GM12878 (cell line): ENCODE results near the gene PPP1R1A. TPM values are rescaled to one million over a fixed set of nuclear protein-coding genes. Genes with fewer than 3 reads are reported as not detected.

Source experiments
- ATAC-seq: fragments of 200-7000 bp; cut with Tn5 transposase; 3 replicates; pipeline ENCODE4 v1.9.1; 2020; ENCODE audit warnings: mild to moderate bottlenecking, moderate library complexity
- BruUV-seq: library from RNA; stranded (reverse); fragments of 400-500 nt; replicated peaks from 2 replicates; lab custom pipeline; 2021; lab: Mats Ljungman, UMichigan
- CTCF ChIA-PET: fragments of 300-600 bp; sonication (Branson Sonifier 250); formaldehyde crosslinking; extraction: SDS; loops from one replicate; lab custom pipeline; 2021; ENCODE audit warnings: inconsistent platforms; lab: Yijun Ruan, JAX
- POLR2A ChIA-PET: fragments of 350-600 bp; formaldehyde crosslinking; extraction: SDS; loops from one replicate; lab custom pipeline; 2021; ENCODE audit warnings: inconsistent platforms; lab: Charles Lee
- RAD21 ChIA-PET: fragments of 300-600 bp; sonication (Branson Sonifier 250); formaldehyde crosslinking; loops from one replicate; lab custom pipeline; 2023; ENCODE audit warnings: antibody characterized with exemption; ENCODE audit not compliant: unreplicated experiment; lab: Charles Lee
- SMC1A ChIA-PET: fragments of 300-600 bp; sonication (Branson Sonifier 250); formaldehyde crosslinking; loops from one replicate; lab custom pipeline; 2023; ENCODE audit not compliant: unreplicated experiment, uncharacterized antibody; lab: Charles Lee
- DNase-seq: peaks from one replicate; pipeline ENCODE4 v3.0.0-alpha.2; 2011; ENCODE audit warnings: low read depth, low spot score
- FAIRE-seq: peaks from 3 replicates; lab custom pipeline; 2011; peaks lifted over from hg19 to GRCh38; lab: Jason Lieb, UNC
- H2AFZ ChIP-seq: 2 replicates; pipeline ENCODE4 v1.6.0; 2011; ENCODE audit warnings: low read depth, low read length, control low read depth; ENCODE audit not compliant: control insufficient read depth
- H3K27ac ChIP-seq: 2 replicates; pipeline ENCODE4 v1.5.1; 2011; ENCODE audit warnings: control low read depth; ENCODE audit not compliant: control insufficient read depth, insufficient read depth
- H3K27me3 ChIP-seq, 2 experiments: replicated peaks in 1 of 2; 2 replicates each; pipeline versions ENCODE4 v1.6.0 to v1.6.1; 2011; ENCODE audit warnings: low read length in 1 of 2; ENCODE audit not compliant: control insufficient read depth in 2 of 2, insufficient read depth in 2 of 2
- H3K36me3 ChIP-seq, 2 experiments: 2 replicates each; pipeline ENCODE4 v1.5.1; 2011; ENCODE audit warnings: low read length in 1 of 2; ENCODE audit not compliant: control insufficient read depth in 2 of 2, insufficient read depth in 2 of 2
- H3K4me1 ChIP-seq: 2 replicates; pipeline ENCODE4 v1.6.1; 2011; ENCODE audit warnings: mild to moderate bottlenecking, low read length, moderate library complexity, mixed read lengths; ENCODE audit not compliant: control insufficient read depth, insufficient read depth
- H3K4me2 ChIP-seq: 2 replicates; pipeline ENCODE4 v1.6.0; 2011; ENCODE audit warnings: control low read depth; ENCODE audit not compliant: control insufficient read depth, insufficient read depth
- H3K4me3 ChIP-seq: fragments of 200-600 bp; sonication (generic); 2 replicates; pipeline ENCODE4 v1.5.1; 2016
- H3K79me2 ChIP-seq: 2 replicates; pipeline ENCODE4 v1.6.0; 2011; ENCODE audit warnings: low read length; ENCODE audit not compliant: control insufficient read depth, insufficient read depth
- H3K9ac ChIP-seq: 2 replicates; pipeline ENCODE4 v1.8.0; 2011; ENCODE audit warnings: low read length, control low read depth, mixed read lengths; ENCODE audit not compliant: control insufficient read depth, insufficient read depth
- H3K9me3 ChIP-seq: replicated peaks from 3 replicates; pipeline ENCODE4 v1.5.1; 2011; ENCODE audit warnings: mild to moderate bottlenecking, low read length; ENCODE audit not compliant: control insufficient read depth, insufficient read depth
- H4K20me1 ChIP-seq: 2 replicates; pipeline ENCODE4 v1.6.0; 2011; ENCODE audit not compliant: control insufficient read depth, insufficient read depth
- CHD1 ChIP-seq: IDR thresholded peaks from 2 replicates; pipeline ENCODE4 v1.6.1; 2012; ENCODE audit warnings: low read depth, low read length, improper control_type of control experiment
- ETV6 ChIP-seq, 2 experiments: fragments of 450-650 bp in 1 of 2; IDR thresholded peaks in 1 of 2; conservative IDR thresholded peaks in 1 of 2; 2 replicates each; pipeline ENCODE4 v1.6.1; 2014; ENCODE audit warnings: antibody characterized with exemption in 1 of 2, borderline replicate concordance in 1 of 2, low read depth in 1 of 2, mild to moderate bottlenecking in 1 of 2, moderate library complexity in 1 of 2
- NR2C2 ChIP-seq: IDR thresholded peaks from 2 replicates; pipeline ENCODE4 v1.6.1; 2011; ENCODE audit warnings: borderline replicate concordance, low read depth; ENCODE audit not compliant: control insufficient read depth, insufficient read length
- POLR2AphosphoS2 ChIP-seq: IDR thresholded peaks from 2 replicates; pipeline ENCODE4 v1.6.1; 2011; ENCODE audit warnings: low read depth, mild to moderate bottlenecking, low read length, improper control_type of control experiment, moderate library complexity
- SMAD1 ChIP-seq: fragments of 450-650 bp; IDR thresholded peaks from 2 replicates; pipeline ENCODE4 v1.6.1; 2018; ENCODE audit warnings: mild to moderate bottlenecking, low read depth; ENCODE audit not compliant: partially characterized antibody
- TAF1 ChIP-seq: IDR thresholded peaks from 2 replicates; pipeline ENCODE4 v1.6.1; 2011; ENCODE audit warnings: mild to moderate bottlenecking, low read depth, low read length, borderline replicate concordance
- TCF7 ChIP-seq: IDR thresholded peaks from 2 replicates; pipeline ENCODE4 v1.6.1; 2014; ENCODE audit warnings: antibody characterized with exemption, borderline replicate concordance
- YY1 ChIP-seq: IDR thresholded peaks from 2 replicates; pipeline ENCODE4 v1.6.1; 2011; ENCODE audit warnings: low read depth, mild to moderate bottlenecking, low read length
- ZNF622 ChIP-seq: fragments of 450-650 bp; IDR thresholded peaks from 2 replicates; pipeline ENCODE4 v1.6.1; 2017; ENCODE audit warnings: mild to moderate bottlenecking, inconsistent platforms
- WGBS: methylation state at CpG from one replicate; pipeline ENCODE4 v1.1.6; 2016; ENCODE audit warnings: low lambda C conversion rate; ENCODE audit not compliant: insufficient replicate concordance, insufficient coverage; ENCODE audit errors: missing lambda C conversion rate; 5-methylcytosine and 5-hydroxymethylcytosine counted together
- in situ Hi-C: fragments of 300-500 bp; cut with MboI; formaldehyde crosslinking; loops from 9 replicates; pipeline ENCODE4 v1.14.3; 2018; ENCODE audit warnings: mixed read lengths
- intact Hi-C: fragments of 100-400 bp; cut with micrococcal nuclease; formaldehyde crosslinking; loops from one replicate; pipeline ENCODE4 v1.14.2; 2022; ENCODE audit not compliant: unreplicated experiment
- polyA plus RNA-seq, 11 experiments: library from polyadenylated mRNA; depleted of rRNA in 4 of 11; unstranded in 6 of 11; stranded (reverse) in 5 of 11; fragments of >200 nt; fragmentation: Nextera tagmentation in 4 of 11; fragmentation: Illumina TruSeq in 1 of 11; extraction: Ambion mirVana in 4 of 11; extraction: Trizol in 1 of 11; gene quantifications; 1 replicate in 1 of 11; 2 replicates in 10 of 11; pipeline versions ENCODE4 v1.2.1 to v1.2.3, GENCODE V29; 2011 to 2016; ENCODE audit warnings: inconsistent platforms in 2 of 11, missing spikeins in 2 of 11, low read depth in 1 of 11
- total RNA-seq, 4 experiments: library from RNA; depleted of rRNA in 3 of 4; stranded (reverse); fragments of >200 nt in 3 of 4; fragmentation: Illumina TruSeq in 1 of 4; extraction: Trizol in 1 of 4; gene quantifications; 2 replicates each; pipeline versions ENCODE4 v1.2.1 to v1.2.3, GENCODE V29; 2013 to 2021
- TF ChIP-seq, protein P1 (sequence below): fragments of 450-650 bp; IDR thresholded peaks from 2 replicates; pipeline ENCODE4 v1.6.1; 2017; ENCODE audit warnings: mild to moderate bottlenecking, low read depth, inconsistent platforms; ENCODE audit not compliant: poor library complexity, severe bottlenecking
- TF ChIP-seq, protein P2 (sequence below): IDR thresholded peaks from 2 replicates; pipeline ENCODE4 v1.6.1; 2012; ENCODE audit warnings: low read length, inconsistent platforms

The PPP1R1A gene
- total and polyA plus RNA-seq, 10 of the 15 experiments (the other 5 are each of a cell fraction or from before 2014, with no cell fraction given), result 0.03 to 0.08 (median 0.07) TPM; not detected in 7

DNA sequence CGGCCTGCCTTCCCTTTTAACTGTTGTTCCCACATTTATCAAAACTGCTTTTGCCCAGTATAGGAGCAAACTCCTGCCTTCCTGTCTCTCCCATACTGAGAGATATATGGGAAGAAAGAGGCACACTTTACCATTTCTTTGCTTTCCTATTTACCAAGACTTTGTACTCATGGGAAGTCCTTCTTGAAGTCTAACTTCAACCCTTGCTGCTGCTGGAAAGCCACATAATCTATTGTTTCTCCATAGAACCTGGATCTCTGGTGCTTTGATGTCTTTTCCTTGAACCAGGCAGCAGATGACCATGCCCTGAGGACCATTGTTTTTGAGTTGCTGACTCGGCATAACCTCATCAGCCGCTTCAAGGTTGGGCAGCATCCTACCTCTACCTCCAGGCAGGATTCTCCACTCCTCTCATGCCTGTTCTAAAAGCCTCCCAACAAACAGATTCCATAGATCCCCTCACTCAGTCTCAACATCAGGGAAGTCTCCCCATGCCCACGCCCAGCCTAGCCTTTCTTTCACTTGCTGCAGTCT lies 18.4 kb downstream of the PPP1R1A start (continued):
- TF ChIP-seq, protein P1, sequence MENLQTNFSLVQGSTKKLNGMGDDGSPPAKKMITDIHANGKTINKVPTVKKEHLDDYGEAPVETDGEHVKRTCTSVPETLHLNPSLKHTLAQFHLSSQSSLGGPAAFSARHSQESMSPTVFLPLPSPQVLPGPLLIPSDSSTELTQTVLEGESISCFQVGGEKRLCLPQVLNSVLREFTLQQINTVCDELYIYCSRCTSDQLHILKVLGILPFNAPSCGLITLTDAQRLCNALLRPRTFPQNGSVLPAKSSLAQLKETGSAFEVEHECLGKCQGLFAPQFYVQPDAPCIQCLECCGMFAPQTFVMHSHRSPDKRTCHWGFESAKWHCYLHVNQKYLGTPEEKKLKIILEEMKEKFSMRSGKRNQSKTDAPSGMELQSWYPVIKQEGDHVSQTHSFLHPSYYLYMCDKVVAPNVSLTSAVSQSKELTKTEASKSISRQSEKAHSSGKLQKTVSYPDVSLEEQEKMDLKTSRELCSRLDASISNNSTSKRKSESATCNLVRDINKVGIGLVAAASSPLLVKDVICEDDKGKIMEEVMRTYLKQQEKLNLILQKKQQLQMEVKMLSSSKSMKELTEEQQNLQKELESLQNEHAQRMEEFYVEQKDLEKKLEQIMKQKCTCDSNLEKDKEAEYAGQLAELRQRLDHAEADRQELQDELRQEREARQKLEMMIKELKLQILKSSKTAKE, result no peak
- TF ChIP-seq YY1 (no peak), ETV6 (conservative IDR thresholded peaks at IDR 0.05 in 1 of 2, IDR thresholded peaks at IDR 0.05 in 1 of 2; ENCODE audit: borderline replicate concordance in 1 of 2, low read depth in 1 of 2) (no peak), CHD1 (no peak), TCF7 (no peak)
- TF ChIP-seq, protein P2, sequence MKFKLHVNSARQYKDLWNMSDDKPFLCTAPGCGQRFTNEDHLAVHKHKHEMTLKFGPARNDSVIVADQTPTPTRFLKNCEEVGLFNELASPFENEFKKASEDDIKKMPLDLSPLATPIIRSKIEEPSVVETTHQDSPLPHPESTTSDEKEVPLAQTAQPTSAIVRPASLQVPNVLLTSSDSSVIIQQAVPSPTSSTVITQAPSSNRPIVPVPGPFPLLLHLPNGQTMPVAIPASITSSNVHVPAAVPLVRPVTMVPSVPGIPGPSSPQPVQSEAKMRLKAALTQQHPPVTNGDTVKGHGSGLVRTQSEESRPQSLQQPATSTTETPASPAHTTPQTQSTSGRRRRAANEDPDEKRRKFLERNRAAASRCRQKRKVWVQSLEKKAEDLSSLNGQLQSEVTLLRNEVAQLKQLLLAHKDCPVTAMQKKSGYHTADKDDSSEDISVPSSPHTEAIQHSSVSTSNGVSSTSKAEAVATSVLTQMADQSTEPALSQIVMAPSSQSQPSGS, result no peak

DNA sequence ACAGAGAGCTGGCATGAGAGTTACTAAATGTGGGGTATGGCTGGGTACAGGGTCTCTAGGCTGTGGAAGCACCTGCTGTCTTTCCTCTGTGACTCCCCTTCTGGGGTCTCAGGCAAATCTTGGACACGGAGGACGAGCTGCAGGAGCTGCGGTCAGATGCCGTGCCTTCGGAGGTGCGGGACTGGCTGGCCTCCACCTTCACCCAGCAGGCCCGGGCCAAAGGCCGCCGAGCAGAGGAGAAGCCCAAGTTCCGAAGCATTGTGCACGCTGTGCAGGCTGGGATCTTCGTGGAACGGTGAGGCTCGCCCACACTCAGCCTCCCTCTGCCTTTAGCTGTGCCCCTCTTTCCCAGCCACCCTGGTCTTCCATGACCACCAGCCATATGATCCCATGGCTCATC lies 19.4 kb downstream of the PPP1R1A start:
- ChIA-PET RAD21 (no interaction called here), POLR2A (no interaction called here), SMC1A (no interaction called here), CTCF (no interaction called here)
- Histone ChIP-seq H3K9ac (no peak overlapping the region), H3K79me2 (no peaks in the 10 kb centered on the region), H3K27me3 (no peaks in the 10 kb centered on the region), H3K4me1 (no peaks in the 10 kb centered on the region), H4K20me1 (no peaks in the 10 kb centered on the region), H2AFZ (no peak overlapping the region), H3K4me3 (no peak overlapping the region), H3K36me3 (no peaks in the 10 kb centered on the region; a peak in 1 of 4 replicates), H3K9me3 (no peaks in the 10 kb centered on the region), H3K4me2 (no peak overlapping the region), H3K27ac (no peak overlapping the region)
- in situ Hi-C loops (no loop called here), intact Hi-C loops (no loop called here)
- no peak for TF ChIP-seq POLR2AphosphoS2
- no peak for TF ChIP-seq TAF1
- no peak for TF ChIP-seq ZNF622
- no peak for TF ChIP-seq SMAD1
- TF ChIP-seq NR2C2, result no peak
- FAIRE-seq, result no peak
- WGBS, result 99% methylated on average over 14 of the region's 14 CpGs
- no TSS peak for BruUV-seq
- DNase-seq, result no peak
- no peak for ATAC-seq
